HG02610 (cell line): ENCODE data around the gene PAPPA2.
A peak's percentile ranks its signal among the peaks of the same experiment; 100 is the strongest.

Source experiments
- ATAC-seq: cut with Tn5 transposase; IDR thresholded peaks from one replicate; pipeline ENCODE4 v1.9.1; 2021; ENCODE audit warnings: mild to moderate bottlenecking, moderate library complexity; ENCODE audit not compliant: unreplicated experiment

PAPPA2 gene

DNA sequence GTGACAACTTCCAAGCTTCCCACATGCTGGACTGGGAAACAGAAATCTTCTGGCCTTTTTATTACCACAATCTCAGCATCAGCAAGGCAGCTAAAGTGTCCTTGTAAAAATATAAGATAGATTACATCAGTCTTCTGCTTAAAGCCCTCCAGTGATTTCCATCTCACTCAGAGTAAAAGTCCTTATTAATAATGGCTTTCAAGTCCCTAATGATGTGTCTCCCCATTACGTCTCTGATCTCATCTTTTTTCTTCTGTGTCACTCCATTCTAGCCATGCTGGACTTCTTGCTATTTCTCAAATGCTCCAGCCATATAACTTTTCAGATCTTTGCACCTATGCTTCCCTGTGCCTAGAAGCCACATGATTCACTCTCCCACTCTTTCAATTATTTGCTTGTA is 22.1 kb downstream of the PAPPA2 start:
- no peak for ATAC-seq

DNA sequence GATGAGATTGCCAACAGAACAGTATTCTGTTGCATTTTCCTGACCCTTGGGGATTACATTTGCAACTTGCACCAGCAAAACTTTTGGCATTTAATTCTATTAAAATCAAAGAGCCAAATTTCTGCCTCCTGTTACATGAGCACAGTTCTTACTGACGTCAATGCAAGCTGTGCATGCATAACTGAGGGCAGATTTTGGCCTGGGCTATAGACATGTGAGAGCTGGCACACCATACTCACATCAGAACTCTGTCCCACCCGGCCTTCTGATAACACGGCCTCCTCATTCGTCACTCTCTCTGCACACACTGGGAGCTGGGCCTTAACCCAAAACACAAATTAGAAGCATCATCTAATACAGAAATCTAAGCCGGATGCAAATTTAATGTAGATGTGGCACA is 31.5 kb downstream of the PAPPA2 start:
- no peak for ATAC-seq

DNA sequence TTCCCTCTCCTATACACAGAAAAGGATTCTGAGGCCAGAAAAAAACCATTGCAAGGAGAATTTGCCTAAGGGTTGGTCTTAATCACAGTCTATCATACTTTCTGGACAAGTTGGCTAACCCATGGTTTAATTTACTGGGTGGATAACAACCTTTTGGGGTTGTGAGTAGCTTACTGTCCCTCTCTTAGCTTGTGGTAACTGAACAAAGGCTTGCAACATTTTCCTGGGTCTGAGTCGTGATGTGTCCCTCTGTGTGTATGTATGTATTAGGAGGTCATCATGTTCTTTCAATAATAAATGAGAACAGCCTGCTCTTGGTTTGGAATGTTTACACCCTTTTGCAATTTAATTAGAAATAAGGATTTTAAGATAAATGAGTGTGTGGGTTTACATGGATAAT is 36.7 kb downstream of the PAPPA2 start:
- ATAC-seq: no peak

DNA sequence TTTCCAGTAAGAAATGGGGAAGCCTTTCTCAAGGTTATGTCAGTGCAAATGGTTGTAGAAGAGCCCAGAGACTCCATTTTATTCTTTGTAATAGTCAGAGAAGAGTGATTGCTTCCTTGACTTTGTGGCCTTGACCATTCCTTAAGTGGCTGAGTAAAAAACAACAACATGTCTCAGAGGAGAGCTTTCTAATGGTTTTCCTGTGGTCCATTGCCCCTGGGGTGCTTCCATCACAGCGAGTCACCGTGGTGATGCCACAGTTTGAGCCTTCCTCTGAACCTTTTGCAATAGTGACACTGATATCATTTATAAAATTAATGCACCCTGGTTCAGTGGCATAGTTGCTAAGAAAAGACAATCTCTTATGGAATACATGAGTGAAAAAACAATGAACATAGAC is 38.6 kb downstream of the PAPPA2 start:
- ATAC-seq: no peak

DNA sequence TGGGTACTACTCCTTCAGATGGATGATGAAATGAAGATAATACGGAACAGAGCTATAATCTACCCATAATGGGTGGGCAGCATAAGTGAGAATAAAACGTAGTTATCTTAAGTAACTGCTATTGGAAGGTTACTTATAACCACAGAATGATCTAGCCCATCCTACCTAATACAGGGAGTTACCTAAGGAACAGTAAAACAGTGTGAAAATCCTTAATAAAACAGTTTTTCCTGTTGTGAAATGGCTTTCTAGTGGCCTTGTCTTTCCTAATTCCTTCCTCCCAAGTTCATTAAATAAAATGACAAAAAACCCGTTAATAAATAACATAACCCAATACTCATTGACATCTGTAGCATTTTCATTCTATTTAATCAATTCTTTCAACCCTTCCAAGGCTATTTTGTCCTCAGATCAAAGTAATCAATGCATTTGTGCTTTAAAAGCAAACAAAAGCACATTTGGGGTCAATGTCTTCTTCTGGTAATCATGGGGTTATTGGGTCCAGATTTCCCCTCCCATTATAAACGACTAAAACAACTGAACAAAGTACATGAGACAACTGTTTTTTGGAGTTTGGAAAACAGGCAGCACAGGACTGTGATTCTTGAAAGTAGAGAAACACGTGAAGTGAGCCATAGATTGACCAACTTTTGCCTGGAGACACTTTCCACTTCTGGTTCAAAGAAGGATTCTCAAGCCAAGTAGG is 42.0 kb downstream of the PAPPA2 start:
- ATAC-seq: no peak

DNA sequence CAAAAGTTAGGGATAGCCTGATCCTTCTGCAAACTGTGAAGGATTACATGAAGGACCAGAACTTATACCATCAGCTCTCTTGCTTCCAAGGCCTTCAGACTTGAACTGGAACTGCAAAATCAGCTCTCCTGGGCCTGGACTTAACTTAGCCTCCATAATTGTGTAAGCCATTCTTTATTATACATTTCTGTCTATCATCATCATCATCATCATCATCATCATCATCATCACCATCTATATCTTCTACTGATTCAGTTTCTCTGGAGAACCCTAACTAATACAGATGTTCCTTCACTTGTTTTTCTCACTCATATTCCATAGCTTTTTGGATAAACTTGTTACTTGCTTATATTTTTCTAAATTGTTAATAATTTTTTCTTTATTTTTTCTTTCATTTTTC is 50.0 kb downstream of the PAPPA2 start:
- ATAC-seq: no peak

DNA sequence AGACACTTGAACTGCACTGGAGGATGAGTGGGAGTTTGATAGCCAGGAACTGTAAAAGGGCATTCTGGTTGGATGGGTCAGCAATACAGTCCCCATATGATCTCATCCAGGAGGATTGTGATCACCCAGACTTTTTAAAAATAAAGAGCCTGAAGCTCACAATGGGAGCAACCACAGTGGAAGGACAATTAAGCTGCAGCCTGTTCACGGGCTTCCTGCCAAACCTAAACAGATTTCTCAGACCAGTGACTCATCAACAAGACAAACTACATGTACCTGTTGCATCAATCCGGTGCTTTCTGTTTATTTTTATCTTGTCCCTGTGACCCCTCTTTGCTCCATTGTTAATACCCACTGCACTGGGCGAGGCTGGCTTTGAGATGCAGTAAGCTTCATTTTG is 52.3 kb downstream of the PAPPA2 start:
- ATAC-seq: no peak

DNA sequence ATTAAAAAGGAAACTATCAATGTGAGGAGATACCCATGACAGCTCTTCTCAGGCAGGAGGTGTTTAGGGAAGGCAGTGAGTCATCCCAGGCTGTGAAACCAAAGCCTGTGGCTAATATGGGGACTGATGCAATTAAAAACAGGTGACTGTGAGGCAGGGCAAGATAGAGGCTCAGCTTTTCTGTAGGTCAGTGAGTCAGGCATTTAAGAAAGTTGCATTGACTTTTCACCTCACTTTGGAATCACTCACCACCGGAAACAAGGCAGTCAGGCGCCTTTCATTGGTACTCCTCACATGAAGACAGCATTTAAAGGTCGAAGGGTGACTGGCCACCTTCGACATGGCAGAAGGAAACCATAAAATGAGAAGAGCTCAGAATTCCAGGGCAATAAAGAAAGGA is 54.5 kb downstream of the PAPPA2 start:
- ATAC-seq: peak; percentile 97

DNA sequence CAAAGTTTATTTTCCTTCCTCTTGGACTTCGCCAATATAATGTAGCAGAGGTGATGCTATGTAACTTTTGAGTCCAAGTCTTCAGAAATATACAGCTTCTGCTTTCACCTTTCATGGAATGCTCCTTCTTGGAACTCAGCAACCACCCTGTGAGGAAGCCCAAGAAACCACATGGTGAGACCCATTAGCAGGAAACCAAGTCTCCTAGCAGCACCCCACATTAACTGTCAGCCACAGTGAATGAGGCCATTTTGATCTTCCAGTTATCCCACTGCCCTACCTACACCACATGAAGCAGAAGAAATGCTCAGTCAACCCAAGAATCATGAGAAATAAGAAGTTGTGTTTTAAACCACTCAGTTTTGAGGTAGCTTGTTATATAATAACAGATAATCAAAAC is 58.2 kb downstream of the PAPPA2 start:
- ATAC-seq: no peak

DNA sequence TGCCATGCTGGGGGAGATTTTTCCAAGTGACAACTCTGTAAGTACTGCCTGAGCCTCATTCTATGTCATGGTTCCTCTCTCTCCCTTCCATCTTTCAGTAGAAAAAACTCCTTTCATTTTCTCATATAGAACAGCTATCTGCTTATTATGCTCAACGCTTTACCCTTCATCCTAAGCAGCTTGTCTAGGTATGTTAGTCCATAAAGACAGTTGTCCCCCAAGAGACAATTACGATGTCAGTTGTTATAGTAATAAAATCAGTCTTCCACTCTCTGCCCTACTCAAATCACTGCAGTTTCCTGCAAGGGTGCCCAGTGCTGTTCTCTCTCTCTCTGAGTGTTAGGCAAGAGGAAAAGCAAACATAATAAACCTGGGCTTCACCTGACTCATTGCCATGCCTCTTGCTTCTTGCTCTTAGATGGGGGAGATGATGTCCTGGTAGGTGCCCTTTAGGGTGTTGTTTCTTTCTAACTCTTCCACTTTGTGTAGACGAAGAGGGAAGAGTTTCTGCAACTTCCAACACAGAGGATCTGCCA is 59.4 kb downstream of the PAPPA2 start:
- ATAC-seq: no peak

DNA sequence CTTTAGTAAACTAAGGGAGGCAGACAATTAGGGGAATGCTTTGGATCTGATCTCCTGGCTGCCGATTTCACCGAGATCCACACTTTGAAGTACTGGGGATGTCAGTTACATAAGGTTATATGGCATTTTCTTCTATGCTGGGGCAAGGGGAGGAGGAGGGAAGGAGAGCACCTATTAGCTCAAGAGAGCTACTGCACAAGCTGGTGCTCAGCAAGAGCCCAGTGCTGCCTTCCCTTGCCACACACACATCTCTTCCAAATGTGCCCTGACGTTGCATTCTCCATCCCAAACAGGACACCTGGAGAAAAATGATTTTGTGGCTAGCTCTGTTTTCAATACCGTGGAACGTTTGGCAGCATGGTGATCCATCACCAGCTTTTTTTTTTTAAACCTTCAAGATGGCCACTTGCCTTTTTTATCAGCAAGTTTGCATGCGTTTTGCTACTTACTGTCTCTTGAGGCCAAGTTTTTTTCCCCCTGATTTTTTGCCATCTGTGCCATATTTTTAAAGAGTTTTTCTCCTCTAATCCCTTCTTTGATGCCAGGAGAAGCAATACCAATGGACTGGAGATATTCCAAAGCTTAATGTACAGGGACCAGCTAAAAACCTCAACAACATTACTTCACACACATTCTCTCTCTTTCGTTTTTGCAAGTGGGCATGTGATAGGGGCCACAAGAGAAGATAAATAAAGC is 66.6 kb downstream of the PAPPA2 start:
- ATAC-seq: no peak

DNA sequence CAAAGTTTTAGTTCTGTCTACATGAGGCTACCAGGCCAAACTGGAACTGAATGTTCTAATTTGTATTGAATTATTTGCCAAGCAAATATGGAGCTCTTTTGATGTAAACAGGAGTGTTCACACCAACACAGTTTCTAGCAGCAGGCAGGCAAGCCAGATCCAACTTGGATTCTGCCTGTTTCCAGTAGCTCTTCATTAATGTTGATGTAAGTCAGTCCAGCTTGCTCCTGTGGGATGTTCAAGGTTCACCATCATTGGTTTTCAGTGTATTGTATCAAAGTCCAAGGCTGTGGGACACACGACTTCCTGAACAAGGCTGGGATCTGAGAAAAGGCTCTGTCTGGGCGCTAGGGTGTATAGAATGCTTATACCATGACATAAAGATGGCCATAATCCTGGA is 68.1 kb downstream of the PAPPA2 start:
- no peak for ATAC-seq

DNA sequence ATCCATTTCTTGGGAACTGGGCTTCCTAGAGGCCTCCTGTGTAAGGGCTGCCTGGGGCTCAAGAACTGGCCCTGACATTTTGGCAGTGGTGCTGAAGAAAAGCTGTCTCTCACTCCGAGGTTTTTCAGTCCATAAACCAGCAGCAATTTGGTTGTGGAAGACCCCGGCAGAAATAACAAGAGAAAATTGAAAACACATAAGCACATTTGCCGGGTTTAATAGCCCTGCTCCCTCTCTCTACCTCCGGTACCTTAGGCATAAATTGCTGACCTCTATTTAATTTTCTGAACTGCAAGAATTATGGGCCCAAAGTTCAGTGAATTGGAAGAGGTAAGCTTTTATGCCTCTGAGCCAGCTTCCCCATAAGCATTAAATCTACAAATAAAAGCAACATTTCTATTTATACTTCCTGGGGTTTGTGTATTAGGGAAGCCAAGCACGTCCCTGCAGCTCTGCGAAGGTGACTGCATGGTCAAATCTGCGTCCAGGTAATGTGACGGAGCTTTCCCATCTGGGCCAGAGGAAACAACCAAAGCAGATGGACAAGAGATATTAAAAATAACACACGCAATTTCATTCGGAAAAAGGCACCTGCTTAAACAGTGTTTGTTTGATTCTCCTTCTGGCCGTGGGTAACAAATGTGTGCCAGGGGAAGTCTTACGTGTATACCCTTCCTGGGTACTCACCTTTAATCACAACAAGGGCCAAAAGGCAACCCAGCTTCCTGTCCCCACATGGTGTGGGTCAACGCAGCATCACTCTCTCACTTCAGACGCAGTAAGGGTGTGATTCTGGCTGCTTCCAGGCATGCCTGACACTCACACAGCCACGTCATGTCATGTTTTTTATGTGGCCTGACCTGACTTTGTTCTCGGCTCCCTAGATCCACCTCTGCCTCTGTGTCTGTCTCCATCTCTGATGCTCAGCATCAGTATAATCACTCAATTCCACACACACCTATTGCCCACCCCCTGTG is 69.2 kb downstream of the PAPPA2 start:
- no peak for ATAC-seq

DNA sequence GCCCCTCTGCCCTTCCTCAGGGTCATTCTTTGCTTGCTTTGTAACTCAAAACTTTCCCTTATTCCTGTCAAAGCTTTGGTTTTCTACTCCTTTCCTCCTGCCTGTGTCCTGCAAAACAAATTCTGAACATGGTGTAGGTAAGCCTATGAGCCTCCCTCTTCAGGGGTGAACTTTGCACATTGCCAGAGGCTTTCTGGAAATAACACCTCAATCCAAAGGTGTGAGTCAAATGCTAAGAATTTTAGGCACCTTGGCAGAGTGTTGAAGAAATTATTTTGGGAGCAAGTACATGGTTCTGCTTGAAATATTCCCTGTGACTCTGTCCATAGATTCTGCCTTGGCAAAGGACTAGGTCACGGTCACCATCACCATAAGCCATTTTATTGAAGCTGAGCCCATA is 70.0 kb downstream of the PAPPA2 start:
- ATAC-seq: no peak

DNA sequence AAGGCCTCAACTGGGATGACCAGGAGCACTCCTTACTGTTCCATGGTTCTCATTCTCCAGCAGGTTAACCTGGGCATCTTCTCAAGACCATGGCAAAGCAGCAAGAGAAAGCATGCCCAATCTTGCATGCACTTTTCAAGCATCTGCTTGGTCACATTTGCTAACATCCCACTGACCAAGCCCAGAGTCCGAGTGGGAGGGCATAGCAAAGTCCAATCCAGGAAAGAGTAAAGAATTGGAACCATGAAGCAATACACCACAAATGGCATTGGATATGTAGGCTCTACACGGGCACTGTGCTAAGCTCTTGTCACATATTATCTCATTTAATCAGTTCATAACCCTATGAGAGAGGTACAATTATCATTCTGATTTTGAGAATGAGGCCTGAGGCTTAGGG is 73.6 kb downstream of the PAPPA2 start:
- no peak for ATAC-seq

DNA sequence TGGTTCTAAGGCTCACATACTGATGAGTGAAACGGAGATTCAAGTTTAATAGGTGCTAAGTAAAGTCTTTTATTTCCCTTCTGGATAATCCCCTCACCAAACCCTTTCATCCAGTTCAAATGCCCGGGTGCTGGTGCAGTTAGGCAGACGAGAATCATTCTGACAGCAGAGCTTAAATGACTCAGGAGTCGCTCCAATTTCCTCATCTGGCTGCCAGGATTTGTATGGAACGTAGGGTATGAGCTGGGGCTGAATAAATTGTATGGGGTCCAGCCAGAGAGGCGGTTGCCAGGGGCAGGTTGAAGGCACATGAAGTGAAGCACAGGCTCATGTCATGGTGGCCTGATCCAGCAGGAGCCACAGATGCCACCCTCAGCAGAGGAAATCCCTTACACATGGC is 76.0 kb downstream of the PAPPA2 start:
- no peak for ATAC-seq

DNA sequence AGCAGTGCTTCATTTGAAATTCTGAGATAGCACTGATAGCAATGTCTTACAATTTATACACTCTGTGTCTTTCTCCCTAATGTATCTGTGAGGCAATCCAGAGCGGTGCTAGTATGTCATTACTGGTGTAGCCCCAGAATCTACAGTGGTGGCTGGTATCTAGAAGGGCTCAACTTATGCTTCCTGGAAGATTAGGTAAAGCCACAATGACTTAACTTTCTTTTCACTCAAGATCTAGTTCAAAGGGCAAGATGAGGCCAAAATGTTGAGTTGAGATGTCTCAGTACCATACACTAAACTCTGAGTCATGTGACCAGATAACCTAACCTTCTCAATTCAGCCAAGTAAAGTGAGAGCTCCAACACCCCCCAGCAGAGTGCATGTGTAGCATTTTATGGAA is 77.5 kb downstream of the PAPPA2 start:
- ATAC-seq: no peak

DNA sequence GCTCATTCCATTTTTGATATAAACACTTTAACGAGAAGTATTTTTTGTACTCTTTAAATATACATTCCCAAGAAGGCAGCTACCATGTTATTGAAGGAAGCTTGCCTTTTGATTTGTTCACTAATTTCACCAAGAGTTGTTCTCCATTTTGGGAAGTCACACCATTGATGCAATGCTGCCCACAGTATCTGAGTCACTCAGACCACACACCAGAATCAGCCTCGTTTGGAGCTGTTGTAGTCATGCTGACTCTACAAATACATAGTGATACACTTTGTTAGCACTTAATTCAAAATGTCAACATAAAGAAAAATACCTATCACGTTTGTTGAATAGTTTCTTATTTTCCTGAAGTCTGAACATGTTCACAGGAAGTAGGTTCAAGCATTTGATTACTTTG is 78.7 kb downstream of the PAPPA2 start:
- ATAC-seq: no peak

DNA sequence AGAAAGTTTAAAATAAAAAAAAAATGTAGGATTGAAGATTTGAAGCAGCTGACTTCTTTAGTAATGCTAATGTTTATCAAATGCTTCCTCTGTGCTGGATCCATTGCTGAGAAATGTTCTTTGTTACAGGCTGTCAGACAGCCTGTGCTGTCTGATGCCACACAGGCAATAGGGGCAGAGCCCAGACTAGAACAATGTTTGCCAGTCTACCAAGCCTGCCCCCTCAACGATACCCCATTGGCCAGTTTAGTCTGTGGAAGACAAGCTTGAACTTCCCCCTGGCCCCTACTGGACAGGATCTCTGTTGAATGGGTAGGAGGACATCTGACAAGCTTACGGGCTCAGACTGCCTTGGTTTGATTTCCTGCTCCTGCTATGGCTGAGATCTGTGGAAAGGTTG is 79.4 kb downstream of the PAPPA2 start:
- ATAC-seq: no peak

DNA sequence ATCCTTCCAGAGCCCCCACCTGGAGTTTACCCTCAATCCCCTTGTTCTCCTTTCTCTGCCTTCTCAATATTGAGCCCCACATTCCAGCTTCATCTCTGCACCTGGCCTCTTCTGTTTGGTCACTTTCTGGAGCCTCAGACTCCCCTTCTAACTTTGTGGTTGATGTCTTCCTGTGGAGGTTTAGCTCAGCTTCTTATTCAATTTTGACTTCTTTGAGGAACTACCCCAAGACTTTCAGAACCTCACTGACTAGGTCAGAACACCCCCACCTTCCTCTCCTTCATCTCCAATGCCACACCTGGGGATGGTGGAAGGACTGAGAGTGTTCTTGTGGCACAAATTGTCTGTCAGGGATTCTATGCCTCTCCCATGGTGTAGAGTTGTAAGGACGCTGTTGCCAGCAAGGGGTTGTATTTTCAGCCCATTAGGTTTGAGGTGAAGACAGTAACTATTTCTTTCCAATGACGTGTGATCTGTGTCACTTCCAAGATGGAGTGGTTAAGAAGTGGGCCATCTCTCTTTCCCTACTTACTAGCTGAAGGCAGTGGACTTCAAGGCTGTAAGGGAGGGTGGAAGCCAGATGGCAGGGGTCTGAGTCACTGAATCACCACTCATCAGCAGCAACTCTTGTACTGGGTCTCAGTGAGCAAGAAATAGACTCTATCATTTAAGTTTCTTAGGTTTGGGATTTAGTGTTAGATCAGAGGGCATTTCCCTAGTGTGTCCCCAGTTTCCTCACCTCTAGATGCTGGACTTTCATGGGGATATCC is 80.6 kb downstream of the PAPPA2 start:
- ATAC-seq: no peak
